A549 (cell line): ENCODE results near the gene DNAJB1.

Experiments
- BCL3 ChIP-seq: fragments of >200 bp; sonication (Bioruptor Twin); formaldehyde crosslinking; IDR thresholded peaks from 3 replicates; pipeline ENCODE4 v1.6.1; 2016
- CHD2 ChIP-seq: fragments of 150-350 bp; IDR thresholded peaks from 2 replicates; pipeline ENCODE4 v1.6.1; 2014; ENCODE audit warnings: low read length; ENCODE audit not compliant: partially characterized antibody
- CTCF ChIP-seq: fragments of >200 bp; sonication (Bioruptor Twin); formaldehyde crosslinking; IDR thresholded peaks from 3 replicates; pipeline ENCODE4 v1.5.1; 2016
- EHMT2 ChIP-seq: fragments of 200-600 bp; sonication (generic); IDR thresholded peaks from 2 replicates; pipeline ENCODE4 v1.6.1; 2016; ENCODE audit warnings: antibody characterized with exemption, low read depth, mild to moderate bottlenecking, moderate library complexity
- ELK1 ChIP-seq: fragments of 150-350 bp; IDR thresholded peaks from 2 replicates; pipeline ENCODE4 v1.6.1; 2014; ENCODE audit warnings: low read depth, mild to moderate bottlenecking, low read length
- JUN ChIP-seq, 2 experiments: fragments of >200 bp; sonication (Bioruptor Twin); formaldehyde crosslinking; IDR thresholded peaks; 2 replicates in 1 of 2; 3 replicates in 1 of 2; pipeline ENCODE4 v1.6.1; 2016 to 2017
- JUNB ChIP-seq: fragments of >200 bp; sonication (Bioruptor Twin); formaldehyde crosslinking; IDR thresholded peaks from 2 replicates; pipeline ENCODE4 v1.6.1; 2016
- MAZ ChIP-seq: fragments of 150-350 bp; IDR thresholded peaks from 2 replicates; pipeline ENCODE4 v1.6.1; 2014; ENCODE audit warnings: antibody characterized with exemption, low read depth, low read length, borderline replicate concordance
- MYC ChIP-seq: IDR thresholded peaks from 2 replicates; pipeline ENCODE4 v1.6.1; 2012; ENCODE audit warnings: mild to moderate bottlenecking, inconsistent platforms, low read length, improper control_type of control experiment, borderline replicate concordance
- NR3C1 ChIP-seq: fragments of >200 bp; sonication (Bioruptor Twin); formaldehyde crosslinking; IDR thresholded peaks from 3 replicates; pipeline ENCODE4 v1.6.1; 2017
- POLR2A ChIP-seq: IDR thresholded peaks from 2 replicates; pipeline ENCODE4 v1.6.1; 2012; ENCODE audit warnings: mild to moderate bottlenecking, low read length
- RFX5 ChIP-seq: fragments of 450-650 bp; IDR thresholded peaks from 2 replicates; pipeline ENCODE4 v1.7.1; 2014; ENCODE audit warnings: antibody characterized with exemption, mild to moderate bottlenecking, moderate library complexity
- TP53 ChIP-seq: fragments of 250-450 bp; sonication (Bioruptor Pico); IDR thresholded peaks from 2 replicates; pipeline ENCODE4 v1.5.0; 2021; ENCODE audit warnings: mild to moderate bottlenecking, moderate library complexity
- USF2 ChIP-seq: fragments of 450-650 bp; IDR thresholded peaks from 2 replicates; pipeline ENCODE4 v1.6.1; 2014; ENCODE audit warnings: antibody characterized with exemption

GRCh38 chr19:14496029-14496833 is 22.0 kb downstream of the DNAJB1 start, which contains the start of gene GIPC1:
- TF ChIP-seq JUNB (no peak), CTCF (no peak), CHD2 (no peak), TP53 (CRISPR knock-in tag) (no peak), POLR2A (no peak), USF2 (peak; percentile 95), EHMT2 (no peak), BCL3 (no peak), MYC (0 out of 2 replicates have a peak, but pooled peaks have one; percentile 38), NR3C1 (no peak), RFX5 (no peak; the same call in none of the 2 replicates), MAZ (no peak), JUN (IDR thresholded peaks at IDR 0.05) (0 out of 5 replicates have a peak, but pooled peaks have one; percentile 21 to 41), ELK1 (no peak)
